ENCODE results near the gene DRD4.

DRD4 gene

GRCh38 chr11:607020-607780, 29.9 kb upstream of the DRD4 start:
- TF ChIP-seq, protein P1, sequence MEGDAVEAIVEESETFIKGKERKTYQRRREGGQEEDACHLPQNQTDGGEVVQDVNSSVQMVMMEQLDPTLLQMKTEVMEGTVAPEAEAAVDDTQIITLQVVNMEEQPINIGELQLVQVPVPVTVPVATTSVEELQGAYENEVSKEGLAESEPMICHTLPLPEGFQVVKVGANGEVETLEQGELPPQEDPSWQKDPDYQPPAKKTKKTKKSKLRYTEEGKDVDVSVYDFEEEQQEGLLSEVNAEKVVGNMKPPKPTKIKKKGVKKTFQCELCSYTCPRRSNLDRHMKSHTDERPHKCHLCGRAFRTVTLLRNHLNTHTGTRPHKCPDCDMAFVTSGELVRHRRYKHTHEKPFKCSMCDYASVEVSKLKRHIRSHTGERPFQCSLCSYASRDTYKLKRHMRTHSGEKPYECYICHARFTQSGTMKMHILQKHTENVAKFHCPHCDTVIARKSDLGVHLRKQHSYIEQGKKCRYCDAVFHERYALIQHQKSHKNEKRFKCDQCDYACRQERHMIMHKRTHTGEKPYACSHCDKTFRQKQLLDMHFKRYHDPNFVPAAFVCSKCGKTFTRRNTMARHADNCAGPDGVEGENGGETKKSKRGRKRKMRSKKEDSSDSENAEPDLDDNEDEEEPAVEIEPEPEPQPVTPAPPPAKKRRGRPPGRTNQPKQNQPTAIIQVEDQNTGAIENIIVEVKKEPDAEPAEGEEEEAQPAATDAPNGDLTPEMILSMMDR (IDR thresholded peaks at IDR 0.05; ENCODE audit: low read depth, low read length, missing control alignments), result no peak
- Histone ChIP-seq H3K27ac (no peak overlapping the region), H3K36me3 (replicated peaks) (peaks cover 82% of the 10 kb centered on the region), H3K4me3 (ENCODE audit: low read depth, low read length) (no peak overlapping the region), H3K27me3 (replicated peaks) (no peaks in the 10 kb centered on the region)
- in situ Hi-C loops (cut with HindIII; ENCODE audit: low pct_ligation_motif_present, low sequenced_read_pairs), result no loop called here
- no peak for DNase-seq

DNA sequence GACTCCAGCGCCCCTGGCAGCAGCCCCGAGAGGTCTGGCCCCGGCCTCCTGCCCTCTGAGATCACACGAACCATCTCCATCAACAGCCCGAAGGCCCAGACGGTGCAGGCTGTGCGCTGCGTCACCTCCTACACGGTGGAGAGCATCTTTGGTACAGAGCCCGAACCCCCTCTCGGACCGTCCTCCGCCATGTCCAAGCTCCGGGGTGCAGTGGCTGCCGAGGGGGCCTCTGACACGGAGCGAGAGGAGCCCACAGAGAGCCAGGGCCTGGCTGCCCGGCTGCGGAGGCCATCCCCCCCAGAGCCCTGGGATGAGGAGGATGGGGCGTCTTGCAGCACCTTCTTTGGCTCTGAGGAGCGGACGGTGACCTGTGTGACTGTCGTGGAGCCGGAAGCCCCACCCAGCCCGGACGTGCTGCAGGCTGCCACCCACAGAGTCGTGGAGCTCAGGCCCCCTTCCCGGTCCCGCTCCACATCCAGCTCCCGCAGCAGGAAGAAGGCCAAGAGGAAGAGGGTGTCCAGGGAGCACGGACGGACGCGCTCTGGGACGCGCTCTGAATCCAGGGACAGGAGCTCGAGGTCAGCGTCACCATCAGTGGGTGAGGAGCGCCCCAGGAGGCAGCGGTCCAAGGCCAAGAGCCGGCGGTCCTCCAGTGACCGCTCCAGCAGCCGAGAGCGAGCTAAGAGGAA, 29.0 kb upstream of the DRD4 start:
- Histone ChIP-seq H3K4me3 (ENCODE audit: low read depth, low read length) (no peak overlapping the region), H3K27ac (no peak overlapping the region), H3K27me3 (replicated peaks) (no peaks in the 10 kb centered on the region), H3K36me3 (replicated peaks) (peaks cover 86% of the 10 kb centered on the region)
- in situ Hi-C loops (cut with HindIII; ENCODE audit: low pct_ligation_motif_present, low sequenced_read_pairs), result no loop called here
- TF ChIP-seq, protein P1 (IDR thresholded peaks at IDR 0.05; ENCODE audit: low read depth, low read length, missing control alignments), result no peak
- DNase-seq, result no peak

DNA sequence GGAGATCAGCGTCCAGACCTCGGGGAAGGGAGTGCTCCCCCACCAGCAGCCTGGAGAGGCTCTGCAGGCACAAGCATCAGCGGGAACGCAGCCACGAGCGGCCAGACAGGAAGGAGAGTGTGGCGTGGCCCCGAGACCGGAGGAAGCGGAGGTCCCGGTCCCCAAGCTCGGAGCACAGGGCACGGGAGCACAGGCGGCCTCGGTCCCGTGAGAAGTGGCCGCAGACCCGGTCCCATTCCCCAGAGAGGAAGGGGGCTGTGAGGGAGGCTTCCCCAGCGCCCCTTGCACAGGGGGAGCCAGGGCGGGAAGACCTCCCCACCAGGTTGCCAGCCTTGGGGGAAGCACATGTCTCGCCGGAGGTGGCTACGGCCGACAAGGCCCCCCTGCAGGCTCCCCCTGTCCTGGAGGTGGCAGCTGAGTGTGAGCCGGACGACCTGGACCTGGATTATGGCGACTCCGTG, 28.2 kb upstream of the DRD4 start:
- TF ChIP-seq, protein P1 (IDR thresholded peaks at IDR 0.05; ENCODE audit: low read depth, low read length, missing control alignments), result no peak
- DNase-seq, result no peak
- in situ Hi-C loops (cut with HindIII; ENCODE audit: low pct_ligation_motif_present, low sequenced_read_pairs), result no loop called here
- no peaks in the 10 kb centered on the region for H3K27me3 ChIP-seq (replicated peaks)
- H3K36me3 ChIP-seq (replicated peaks), result peaks cover 86% of the 10 kb centered on the region
- no peak overlapping the region for H3K27ac ChIP-seq
- H3K4me3 ChIP-seq (ENCODE audit: low read depth, low read length), result no peak overlapping the region

DNA sequence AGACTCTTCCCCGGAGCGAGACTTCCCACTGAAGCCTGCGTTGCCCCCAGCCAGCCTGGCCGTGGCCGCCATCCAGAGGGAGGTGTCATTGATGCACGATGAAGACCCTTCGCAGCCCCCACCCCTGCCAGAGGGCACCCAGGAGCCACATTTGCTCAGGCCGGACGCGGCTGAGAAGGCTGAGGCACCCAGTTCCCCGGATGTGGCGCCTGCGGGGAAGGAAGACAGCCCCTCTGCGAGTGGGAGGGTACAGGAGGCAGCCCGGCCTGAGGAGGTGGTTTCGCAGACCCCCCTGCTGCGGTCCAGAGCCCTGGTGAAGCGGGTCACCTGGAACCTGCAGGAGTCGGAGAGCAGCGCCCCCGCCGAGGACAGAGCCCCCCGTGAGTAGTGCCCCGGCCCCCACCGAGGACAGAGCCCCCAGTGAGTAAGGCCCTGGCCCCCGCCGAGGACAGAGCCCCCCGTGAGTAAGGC, 27.7 kb upstream of the DRD4 start:
- TF ChIP-seq, protein P1 (IDR thresholded peaks at IDR 0.05; ENCODE audit: low read depth, low read length, missing control alignments), result no peak
- DNase-seq, result no peak
- peaks cover 86% of the 10 kb centered on the region for H3K36me3 ChIP-seq (replicated peaks)
- in situ Hi-C loops (cut with HindIII; ENCODE audit: low pct_ligation_motif_present, low sequenced_read_pairs), result no loop called here
- H3K27ac ChIP-seq, result no peak overlapping the region
- H3K27me3 ChIP-seq (replicated peaks), result no peaks in the 10 kb centered on the region
- no peak overlapping the region for H3K4me3 ChIP-seq (ENCODE audit: low read depth, low read length)

DNA sequence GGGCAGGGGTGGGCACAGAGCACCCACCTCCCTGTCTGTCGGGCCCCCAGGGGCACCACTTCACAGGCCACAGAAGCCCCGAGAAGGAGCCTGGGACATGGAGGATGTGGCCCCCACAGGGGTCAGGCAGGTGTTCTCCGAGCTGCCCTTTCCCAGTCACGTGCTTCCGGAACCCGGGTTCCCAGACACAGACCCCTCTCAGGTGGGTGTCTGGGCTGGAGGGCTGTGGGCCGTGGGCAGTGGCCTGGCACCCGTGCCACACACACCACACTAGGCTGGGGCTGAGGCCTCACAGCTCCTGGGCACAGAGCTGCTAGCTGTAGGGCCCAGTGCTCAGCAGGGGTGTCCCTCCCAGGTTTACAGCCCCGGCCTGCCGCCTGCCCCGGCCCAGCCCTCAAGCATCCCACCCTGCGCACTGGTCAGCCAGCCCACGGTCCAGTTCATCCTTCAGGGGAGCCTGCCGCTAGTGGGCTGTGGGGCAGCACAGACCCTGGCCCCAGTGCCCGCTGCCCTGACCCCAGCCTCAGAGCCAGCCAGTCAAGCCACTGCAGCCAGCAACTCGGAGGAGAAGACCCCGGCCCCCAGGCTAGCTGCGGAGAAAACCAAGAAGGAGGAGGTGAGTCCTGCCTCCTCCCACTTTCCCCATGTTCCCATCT, 26.8 kb upstream of the DRD4 start:
- TF ChIP-seq, protein P1 (IDR thresholded peaks at IDR 0.05; ENCODE audit: low read depth, low read length, missing control alignments), result no peak
- H3K27ac ChIP-seq, result no peak overlapping the region
- no peak for DNase-seq
- H3K36me3 ChIP-seq (replicated peaks), result peaks cover 85% of the 10 kb centered on the region
- no peaks in the 10 kb centered on the region for H3K27me3 ChIP-seq (replicated peaks)
- in situ Hi-C loops (cut with HindIII; ENCODE audit: low pct_ligation_motif_present, low sequenced_read_pairs), result no loop called here
- no peak overlapping the region for H3K4me3 ChIP-seq (ENCODE audit: low read depth, low read length)

All from brain microvascular endothelial cell (primary cell).